Subcutaneous abdominal adipose tissue (tissue), 5 donors: Measurements from ENCODE around the gene SELP.
A peak's percentile ranks its signal among the peaks of the same experiment; 100 is the strongest.

Source experiments
- H3K27ac ChIP-seq: one replicate; pipeline ENCODE4 v1.7.0; 2013; ENCODE audit warnings: low read depth, mild to moderate bottlenecking, inconsistent platforms, low read length, moderate library complexity
- H3K27me3 ChIP-seq, 5 donors: one replicate each; pipeline ENCODE4 v1.7.0; 2013; ENCODE audit warnings: low read length in 5 of 5, inconsistent platforms in 1 of 5; ENCODE audit not compliant: control insufficient read depth in 5 of 5, insufficient read depth in 4 of 5
- H3K36me3 ChIP-seq, 5 donors: one replicate each; pipeline ENCODE4 v1.7.0; 2013; ENCODE audit warnings: low read length in 5 of 5; ENCODE audit not compliant: control insufficient read depth in 5 of 5, insufficient read depth in 5 of 5
- H3K4me1 ChIP-seq, 5 donors: one replicate each; pipeline ENCODE4 v1.7.0; 2013; ENCODE audit warnings: low read length in 5 of 5, mild to moderate bottlenecking in 3 of 5, moderate library complexity in 1 of 5; ENCODE audit not compliant: control insufficient read depth in 5 of 5, insufficient read depth in 5 of 5
- H3K4me3 ChIP-seq, 5 donors: one replicate each; pipeline ENCODE4 v1.7.0; 2013; ENCODE audit warnings: low read length in 5 of 5, low read depth in 1 of 5
- H3K9ac ChIP-seq, 5 donors: one replicate each; pipeline ENCODE4 v1.7.0; 2013; ENCODE audit warnings: low read length in 5 of 5, mild to moderate bottlenecking in 4 of 5, moderate library complexity in 3 of 5
- H3K9me3 ChIP-seq, 5 donors: one replicate each; pipeline ENCODE4 v1.7.0; 2013; ENCODE audit warnings: low read length in 5 of 5; ENCODE audit not compliant: control insufficient read depth in 5 of 5
- donor health status: healthy.
- donor health status: healthy.
- donor health status: healthy.
- donor health status: healthy.
- donor health status: healthy.

Gene SELP

DNA sequence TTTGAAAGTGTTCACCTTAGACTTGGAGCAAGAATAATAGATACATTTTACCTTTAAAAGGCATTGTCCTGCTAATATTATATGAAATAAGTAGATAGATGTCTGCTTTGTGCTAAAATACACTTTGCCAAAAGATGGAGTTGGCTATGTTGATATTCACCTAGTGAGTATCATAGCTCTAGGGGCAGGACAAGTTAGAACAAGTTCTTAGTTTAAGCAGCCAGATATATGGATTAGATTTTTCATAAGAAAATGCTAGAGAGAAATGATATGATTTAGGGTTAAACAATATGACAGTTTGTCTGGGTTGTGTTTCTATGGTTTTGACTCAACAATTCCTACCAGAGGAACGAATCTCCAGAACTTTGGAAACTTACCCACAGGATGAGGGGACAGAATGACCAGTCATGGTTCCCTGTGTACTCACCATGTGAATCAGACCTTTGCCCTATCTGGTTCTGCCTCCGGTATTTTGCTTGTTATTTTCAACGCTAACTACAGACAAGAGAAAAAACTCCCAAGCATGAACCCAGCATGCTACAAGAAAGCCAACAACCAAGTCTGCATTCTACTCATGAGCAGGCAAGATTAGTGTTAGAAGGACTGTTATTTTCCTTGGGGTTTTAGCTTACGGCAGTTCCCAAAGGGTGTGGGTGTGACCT is 45.3 kb downstream of the SELP start:
- Histone ChIP-seq H3K36me3 (no peaks in the 10 kb centered on the region), H3K27ac (no peak overlapping the region), H3K9me3 (no peaks in the 10 kb centered on the region), H3K27me3 (peaks cover 0 to 11% (median 0%) of the 10 kb centered on the region in 5 donors), H3K4me3 (peak overlapping the region in 1 of 5 donors; percentile 34), H3K9ac (peak overlapping the region in 2 of 5 donors; percentile 11 to 32), H3K4me1 (peaks cover 0 to 22% (median 13%) of the 10 kb centered on the region in 5 donors)

- peaks cover 0 to 4% (median 0%) of the 10 kb centered on the region in 5 donors for H3K27me3 ChIP-seq
- H3K9me3 ChIP-seq, result no peaks in the 10 kb centered on the region
- H3K9ac ChIP-seq, result no peak overlapping the region
- no peaks in the 10 kb centered on the region for H3K36me3 ChIP-seq
- H3K4me1 ChIP-seq, result peaks cover 0 to 3% (median 0%) of the 10 kb centered on the region in 5 donors
- H3K4me3 ChIP-seq, result no peak overlapping the region
- H3K27ac ChIP-seq, result no peak overlapping the region
Observed at GRCh38 chr1:169577981-169578738, 51.8 kb downstream of the SELP start.

DNA sequence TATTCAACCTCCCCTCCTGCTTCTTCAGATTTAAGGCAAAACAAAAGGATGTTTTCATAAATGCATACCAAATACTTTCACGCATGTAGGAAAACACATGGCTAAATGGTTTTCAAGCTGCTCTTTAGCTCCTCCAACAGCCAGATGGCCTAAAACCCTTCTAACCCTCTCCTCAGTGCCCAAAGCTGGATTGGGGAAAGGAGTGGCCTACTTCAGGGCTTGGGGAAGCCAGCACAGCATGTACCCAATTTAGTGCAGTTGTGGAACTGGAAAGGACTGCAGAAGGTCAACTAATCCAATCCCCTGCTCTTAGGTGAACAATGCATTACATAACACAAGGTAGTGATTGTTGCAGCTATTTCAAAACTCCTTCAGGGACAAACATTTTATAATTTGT is 53.0 kb downstream of the SELP start:
- H3K27me3 ChIP-seq, result peaks cover 0 to 4% (median 0%) of the 10 kb centered on the region in 5 donors
- H3K9ac ChIP-seq, result no peak overlapping the region
- H3K4me1 ChIP-seq, result peaks cover 0 to 3% (median 0%) of the 10 kb centered on the region in 5 donors
- H3K4me3 ChIP-seq, result no peak overlapping the region
- no peak overlapping the region for H3K27ac ChIP-seq
- no peaks in the 10 kb centered on the region for H3K36me3 ChIP-seq
- no peaks in the 10 kb centered on the region for H3K9me3 ChIP-seq

- no peak overlapping the region for H3K9ac ChIP-seq
- no peak overlapping the region for H3K4me3 ChIP-seq
- H3K4me1 ChIP-seq, result peaks cover 0 to 3% (median 0%) of the 10 kb centered on the region in 5 donors
- H3K27me3 ChIP-seq, result peaks cover 0 to 4% (median 0%) of the 10 kb centered on the region in 5 donors
- H3K9me3 ChIP-seq, result no peaks in the 10 kb centered on the region
- no peaks in the 10 kb centered on the region for H3K36me3 ChIP-seq
- H3K27ac ChIP-seq, result no peak overlapping the region
Observed at GRCh38 chr1:169576241-169576934, 53.5 kb downstream of the SELP start.

- peaks cover 0 to 4% (median 0%) of the 10 kb centered on the region in 5 donors for H3K27me3 ChIP-seq
- no peaks in the 10 kb centered on the region for H3K9me3 ChIP-seq
- H3K4me3 ChIP-seq, result no peak overlapping the region
- H3K36me3 ChIP-seq, result no peaks in the 10 kb centered on the region
- H3K9ac ChIP-seq, result no peak overlapping the region
- no peak overlapping the region for H3K27ac ChIP-seq
- peaks cover 0 to 3% (median 0%) of the 10 kb centered on the region in 5 donors for H3K4me1 ChIP-seq
Observed at GRCh38 chr1:169574336-169574735, 55.6 kb downstream of the SELP start.

DNA sequence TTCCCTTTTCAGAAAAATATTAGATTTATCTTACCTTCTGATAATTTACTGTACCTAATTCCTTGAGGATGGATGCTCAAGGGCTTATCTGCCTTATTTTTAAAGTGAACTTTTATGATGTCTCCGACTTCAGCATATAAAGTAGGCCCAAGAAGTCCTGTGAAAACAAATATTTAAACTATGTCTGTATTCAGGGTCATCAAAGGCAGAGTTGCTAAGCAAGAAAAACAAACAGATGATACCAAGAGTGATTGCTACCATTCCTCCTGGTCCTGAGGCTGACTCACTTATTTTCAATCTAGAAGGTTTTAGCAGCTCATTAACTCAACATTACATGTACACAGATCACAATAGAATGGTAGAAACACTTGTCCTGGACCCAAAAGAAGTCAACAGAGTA is 57.7 kb downstream of the SELP start:
- Histone ChIP-seq H3K4me3 (no peak overlapping the region), H3K9me3 (no peaks in the 10 kb centered on the region), H3K4me1 (peaks cover 0 to 3% (median 0%) of the 10 kb centered on the region in 5 donors), H3K9ac (no peak overlapping the region), H3K36me3 (no peaks in the 10 kb centered on the region), H3K27ac (no peak overlapping the region), H3K27me3 (peaks cover 0 to 4% (median 0%) of the 10 kb centered on the region in 5 donors)

GRCh38 chr1:169571450-169571849 is 58.5 kb downstream of the SELP start:
- H3K9me3 ChIP-seq, result no peaks in the 10 kb centered on the region
- no peaks in the 10 kb centered on the region for H3K36me3 ChIP-seq
- H3K4me1 ChIP-seq, result peaks cover 0 to 3% (median 0%) of the 10 kb centered on the region in 5 donors
- no peak overlapping the region for H3K27ac ChIP-seq
- H3K4me3 ChIP-seq, result no peak overlapping the region
- peaks cover 0 to 4% (median 0%) of the 10 kb centered on the region in 5 donors for H3K27me3 ChIP-seq
- no peak overlapping the region for H3K9ac ChIP-seq

GRCh38 chr1:169570172-169570574 is 59.8 kb downstream of the SELP start:
- no peak overlapping the region for H3K27ac ChIP-seq
- H3K4me3 ChIP-seq, result no peak overlapping the region
- no peak overlapping the region for H3K9ac ChIP-seq
- H3K9me3 ChIP-seq, result no peaks in the 10 kb centered on the region
- no peaks in the 10 kb centered on the region for H3K36me3 ChIP-seq
- no peaks in the 10 kb centered on the region for H3K27me3 ChIP-seq
- H3K4me1 ChIP-seq, result peaks cover 0 to 3% (median 0%) of the 10 kb centered on the region in 5 donors

DNA sequence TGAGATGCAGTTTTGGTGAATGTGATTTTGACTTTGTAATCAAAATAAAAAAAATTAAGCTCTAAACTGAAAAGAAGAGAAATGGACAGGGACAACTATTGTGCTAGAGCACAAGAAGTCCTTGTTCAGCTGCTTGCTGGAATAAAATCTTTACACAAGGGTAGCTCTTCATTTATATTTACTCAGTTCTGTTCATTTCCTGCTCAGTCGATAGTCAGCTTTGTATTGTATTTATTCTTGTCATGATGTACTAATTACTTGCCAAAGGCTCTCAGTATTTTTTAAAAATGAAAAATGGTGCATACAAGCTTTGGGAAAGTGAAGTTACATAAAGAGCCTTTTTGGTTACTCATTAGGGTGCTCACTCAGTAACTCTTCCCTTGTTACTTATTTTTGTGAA is 61.4 kb downstream of the SELP start:
- H3K9me3 ChIP-seq, result peaks cover 0 to 6% (median 4%) of the 10 kb centered on the region in 5 donors
- H3K27ac ChIP-seq, result no peak overlapping the region
- no peak overlapping the region for H3K4me3 ChIP-seq
- no peaks in the 10 kb centered on the region for H3K27me3 ChIP-seq
- no peaks in the 10 kb centered on the region for H3K4me1 ChIP-seq
- H3K36me3 ChIP-seq, result no peaks in the 10 kb centered on the region
- no peak overlapping the region for H3K9ac ChIP-seq
